HEK293 (cell line): ENCODE measurements around the gene IL16.

Source experiments
- HOXD13 ChIP-seq: sonication (generic); formaldehyde crosslinking; IDR thresholded peaks from 2 replicates; pipeline ENCODE4 v1.8.0; 2022; ENCODE audit warnings: missing genetic modification reagents, borderline replicate concordance
- KLF1 ChIP-seq: fragments of 450-650 bp; formaldehyde crosslinking; IDR thresholded peaks from 2 replicates; pipeline ENCODE4 v1.5.1; 2016; ENCODE audit warnings: missing biosample characterization, missing genetic modification characterization
- KLF16 ChIP-seq: fragments of 450-650 bp; formaldehyde crosslinking; IDR thresholded peaks from 2 replicates; pipeline ENCODE4 v1.5.1; 2017; ENCODE audit warnings: missing biosample characterization, missing genetic modification characterization
- KLF9 ChIP-seq: fragments of 450-650 bp; formaldehyde crosslinking; IDR thresholded peaks from 2 replicates; pipeline ENCODE4 v1.5.1; 2016; ENCODE audit warnings: missing biosample characterization, missing genetic modification characterization, low read depth
- ZNF175 ChIP-seq: fragments of 450-650 bp; formaldehyde crosslinking; IDR thresholded peaks from 2 replicates; pipeline ENCODE4 v1.5.1; 2016; ENCODE audit warnings: missing biosample characterization, missing genetic modification characterization
- ZNF202 ChIP-seq: fragments of 450-650 bp; formaldehyde crosslinking; IDR thresholded peaks from 2 replicates; pipeline ENCODE4 v1.5.1; 2016; ENCODE audit warnings: missing biosample characterization, missing genetic modification characterization, borderline replicate concordance
- ZNF24 ChIP-seq: fragments of 450-650 bp; formaldehyde crosslinking; IDR thresholded peaks from 2 replicates; pipeline ENCODE4 v1.5.1; 2016; ENCODE audit warnings: missing biosample characterization, missing genetic modification characterization
- ZNF510 ChIP-seq: fragments of 450-650 bp; formaldehyde crosslinking; IDR thresholded peaks from 2 replicates; pipeline ENCODE4 v1.5.1; 2018; ENCODE audit warnings: mild to moderate bottlenecking, missing genetic modification characterization, missing biosample characterization; ENCODE audit not compliant: insufficient replicate concordance
- ZNF549 ChIP-seq: fragments of 450-650 bp; IDR thresholded peaks from 2 replicates; pipeline ENCODE4 v1.5.1; 2018; ENCODE audit warnings: missing biosample characterization, missing genetic modification characterization, mild to moderate bottlenecking, inconsistent platforms, moderate library complexity
- ZNF621 ChIP-seq: fragments of 450-650 bp; formaldehyde crosslinking; IDR thresholded peaks from 2 replicates; pipeline ENCODE4 v1.5.1; 2017; ENCODE audit warnings: missing biosample characterization, missing genetic modification characterization
- ZNF701 ChIP-seq: fragments of 450-650 bp; formaldehyde crosslinking; IDR thresholded peaks from 2 replicates; pipeline ENCODE4 v1.5.1; 2016; ENCODE audit warnings: missing biosample characterization, missing genetic modification characterization
- TF ChIP-seq, protein P1 (sequence below): fragments of 450-650 bp; formaldehyde crosslinking; IDR thresholded peaks from 2 replicates; pipeline ENCODE4 v1.5.1; 2016; ENCODE audit warnings: missing biosample characterization, missing genetic modification characterization
- TF ChIP-seq, protein P2 (sequence below): fragments of 450-650 bp; formaldehyde crosslinking; IDR thresholded peaks from 2 replicates; pipeline ENCODE4 v1.5.1; 2016; ENCODE audit warnings: missing biosample characterization, missing genetic modification characterization

DNA sequence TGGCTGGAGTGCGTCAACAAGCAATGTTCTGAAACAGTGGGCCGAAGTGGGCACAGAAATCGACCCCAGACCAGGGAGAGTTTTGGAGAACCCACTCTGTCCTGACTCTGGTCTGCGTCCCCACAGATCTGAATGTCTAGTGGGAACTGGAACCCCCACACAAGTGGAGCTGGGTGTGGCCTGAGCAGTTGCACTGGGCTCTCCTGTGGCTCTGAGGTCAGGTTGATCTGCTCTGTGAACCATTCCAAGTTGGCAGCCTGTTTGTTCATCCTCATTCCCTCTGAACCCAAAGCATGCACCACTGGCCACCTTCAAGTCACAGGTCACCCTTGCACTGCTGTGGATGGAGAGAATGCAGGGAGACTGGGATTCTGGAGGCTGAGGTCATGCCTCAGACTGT, 66.8 kb downstream of the IL16 start:
- TF ChIP-seq KLF1 (tag by site-specific recombination) (no peak), ZNF175 (tag by site-specific recombination) (no peak), KLF9 (tag by site-specific recombination) (no peak), ZNF701 (tag by site-specific recombination) (no peak), ZNF549 (tag by site-specific recombination) (no peak), HOXD13 (no peak), KLF16 (tag by site-specific recombination) (no peak), ZNF24 (no peak), ZNF202 (tag by site-specific recombination) (no peak), ZNF510 (tag by site-specific recombination) (no peak), ZNF621 (no peak)
- TF ChIP-seq, protein P1, sequence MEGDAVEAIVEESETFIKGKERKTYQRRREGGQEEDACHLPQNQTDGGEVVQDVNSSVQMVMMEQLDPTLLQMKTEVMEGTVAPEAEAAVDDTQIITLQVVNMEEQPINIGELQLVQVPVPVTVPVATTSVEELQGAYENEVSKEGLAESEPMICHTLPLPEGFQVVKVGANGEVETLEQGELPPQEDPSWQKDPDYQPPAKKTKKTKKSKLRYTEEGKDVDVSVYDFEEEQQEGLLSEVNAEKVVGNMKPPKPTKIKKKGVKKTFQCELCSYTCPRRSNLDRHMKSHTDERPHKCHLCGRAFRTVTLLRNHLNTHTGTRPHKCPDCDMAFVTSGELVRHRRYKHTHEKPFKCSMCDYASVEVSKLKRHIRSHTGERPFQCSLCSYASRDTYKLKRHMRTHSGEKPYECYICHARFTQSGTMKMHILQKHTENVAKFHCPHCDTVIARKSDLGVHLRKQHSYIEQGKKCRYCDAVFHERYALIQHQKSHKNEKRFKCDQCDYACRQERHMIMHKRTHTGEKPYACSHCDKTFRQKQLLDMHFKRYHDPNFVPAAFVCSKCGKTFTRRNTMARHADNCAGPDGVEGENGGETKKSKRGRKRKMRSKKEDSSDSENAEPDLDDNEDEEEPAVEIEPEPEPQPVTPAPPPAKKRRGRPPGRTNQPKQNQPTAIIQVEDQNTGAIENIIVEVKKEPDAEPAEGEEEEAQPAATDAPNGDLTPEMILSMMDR (tag by site-specific recombination): no peak
- TF ChIP-seq, protein P2, sequence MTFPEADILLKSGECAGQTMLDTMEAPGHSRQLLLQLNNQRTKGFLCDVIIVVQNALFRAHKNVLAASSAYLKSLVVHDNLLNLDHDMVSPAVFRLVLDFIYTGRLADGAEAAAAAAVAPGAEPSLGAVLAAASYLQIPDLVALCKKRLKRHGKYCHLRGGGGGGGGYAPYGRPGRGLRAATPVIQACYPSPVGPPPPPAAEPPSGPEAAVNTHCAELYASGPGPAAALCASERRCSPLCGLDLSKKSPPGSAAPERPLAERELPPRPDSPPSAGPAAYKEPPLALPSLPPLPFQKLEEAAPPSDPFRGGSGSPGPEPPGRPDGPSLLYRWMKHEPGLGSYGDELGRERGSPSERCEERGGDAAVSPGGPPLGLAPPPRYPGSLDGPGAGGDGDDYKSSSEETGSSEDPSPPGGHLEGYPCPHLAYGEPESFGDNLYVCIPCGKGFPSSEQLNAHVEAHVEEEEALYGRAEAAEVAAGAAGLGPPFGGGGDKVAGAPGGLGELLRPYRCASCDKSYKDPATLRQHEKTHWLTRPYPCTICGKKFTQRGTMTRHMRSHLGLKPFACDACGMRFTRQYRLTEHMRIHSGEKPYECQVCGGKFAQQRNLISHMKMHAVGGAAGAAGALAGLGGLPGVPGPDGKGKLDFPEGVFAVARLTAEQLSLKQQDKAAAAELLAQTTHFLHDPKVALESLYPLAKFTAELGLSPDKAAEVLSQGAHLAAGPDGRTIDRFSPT (tag by site-specific recombination): no peak
